Measurements from ENCODE around the gene ST8SIA5.

Gene ST8SIA5

GRCh38 chr18:46680784-46681695 is 75.8 kb downstream of the ST8SIA5 start:
- DNase-seq (ENCODE audit: low spot score), result no peak
- TF ChIP-seq, protein P1, sequence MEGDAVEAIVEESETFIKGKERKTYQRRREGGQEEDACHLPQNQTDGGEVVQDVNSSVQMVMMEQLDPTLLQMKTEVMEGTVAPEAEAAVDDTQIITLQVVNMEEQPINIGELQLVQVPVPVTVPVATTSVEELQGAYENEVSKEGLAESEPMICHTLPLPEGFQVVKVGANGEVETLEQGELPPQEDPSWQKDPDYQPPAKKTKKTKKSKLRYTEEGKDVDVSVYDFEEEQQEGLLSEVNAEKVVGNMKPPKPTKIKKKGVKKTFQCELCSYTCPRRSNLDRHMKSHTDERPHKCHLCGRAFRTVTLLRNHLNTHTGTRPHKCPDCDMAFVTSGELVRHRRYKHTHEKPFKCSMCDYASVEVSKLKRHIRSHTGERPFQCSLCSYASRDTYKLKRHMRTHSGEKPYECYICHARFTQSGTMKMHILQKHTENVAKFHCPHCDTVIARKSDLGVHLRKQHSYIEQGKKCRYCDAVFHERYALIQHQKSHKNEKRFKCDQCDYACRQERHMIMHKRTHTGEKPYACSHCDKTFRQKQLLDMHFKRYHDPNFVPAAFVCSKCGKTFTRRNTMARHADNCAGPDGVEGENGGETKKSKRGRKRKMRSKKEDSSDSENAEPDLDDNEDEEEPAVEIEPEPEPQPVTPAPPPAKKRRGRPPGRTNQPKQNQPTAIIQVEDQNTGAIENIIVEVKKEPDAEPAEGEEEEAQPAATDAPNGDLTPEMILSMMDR (IDR thresholded peaks at IDR 0.05; ENCODE audit: extremely low read depth, missing control alignments), result no peak

- TF ChIP-seq, protein P1 (IDR thresholded peaks at IDR 0.05; ENCODE audit: extremely low read depth, missing control alignments), result no peak
- DNase-seq (ENCODE audit: low spot score), result no peak
These were observed 76.8 kb downstream of the ST8SIA5 start for GRCh38 chr18:46679846-46680598.

DNA sequence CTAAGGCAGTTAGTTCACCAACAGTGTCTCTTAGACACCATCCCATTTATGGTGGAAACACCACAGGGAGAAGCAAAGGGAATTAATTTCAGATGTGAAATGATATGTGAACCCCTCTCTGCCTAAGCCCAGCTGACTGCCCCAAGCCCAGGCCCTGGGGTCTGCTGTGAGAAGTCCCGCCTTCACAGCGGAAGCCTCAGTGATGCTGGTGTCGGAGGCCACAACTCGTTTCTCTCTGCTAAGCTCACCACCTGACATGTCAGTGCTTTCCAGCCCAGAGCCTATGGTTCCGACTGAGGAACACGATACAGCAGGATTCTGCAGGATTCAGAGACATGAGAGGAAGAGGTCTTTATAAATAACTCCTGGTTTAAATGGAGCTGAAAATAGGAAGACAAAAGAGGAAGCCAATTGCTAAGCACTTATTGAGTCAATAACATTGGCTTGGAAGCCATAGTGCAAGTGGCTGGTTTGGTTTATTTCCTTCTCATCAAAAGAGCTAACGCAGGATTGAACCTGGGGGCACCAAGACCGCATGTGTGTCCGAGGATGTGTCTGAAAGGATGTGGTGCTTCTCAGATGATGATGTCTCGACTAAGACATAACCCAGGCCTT is 78.0 kb downstream of the ST8SIA5 start:
- no peak for DNase-seq (ENCODE audit: low spot score)

DNA sequence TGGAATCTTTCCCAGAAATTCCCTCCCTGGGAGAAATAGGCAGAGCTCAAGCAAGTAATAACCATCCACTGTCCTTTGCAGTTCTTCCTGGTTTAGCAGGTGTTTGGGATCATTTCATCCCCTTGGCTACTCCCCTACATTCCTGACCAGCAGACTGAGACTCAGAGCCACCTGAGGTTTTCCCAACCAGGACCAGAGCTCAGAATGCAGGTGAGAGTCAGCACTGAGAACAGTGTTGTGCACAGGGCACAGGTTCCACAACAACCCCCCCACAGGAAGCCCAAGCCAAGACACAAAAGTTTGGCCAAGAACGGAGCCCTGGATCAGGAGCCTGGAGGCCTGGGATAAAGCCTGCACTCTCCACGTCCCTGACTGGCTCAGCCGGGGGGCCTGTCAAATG is 78.8 kb downstream of the ST8SIA5 start:
- TF ChIP-seq, protein P1 (IDR thresholded peaks at IDR 0.05; ENCODE audit: extremely low read depth, missing control alignments), result no peak

More for the DNA sequence above, 78.0 kb downstream of the ST8SIA5 start:
- TF ChIP-seq, protein P1 (IDR thresholded peaks at IDR 0.05; ENCODE audit: extremely low read depth, missing control alignments), result no peak

GRCh38 chr18:46677611-46678010 is 79.2 kb downstream of the ST8SIA5 start:
- peak; percentile 33 for DNase-seq (ENCODE audit: low spot score)
- TF ChIP-seq, protein P1 (IDR thresholded peaks at IDR 0.05; ENCODE audit: extremely low read depth, missing control alignments), result no peak

More for the DNA sequence above, 78.8 kb downstream of the ST8SIA5 start:
- DNase-seq (ENCODE audit: low spot score), result no peak

GRCh38 chr18:46676182-46676835 is 80.5 kb downstream of the ST8SIA5 start:
- DNase-seq (ENCODE audit: low spot score), result no peak
- TF ChIP-seq, protein P1 (IDR thresholded peaks at IDR 0.05; ENCODE audit: extremely low read depth, missing control alignments), result no peak

Data from GM20000 (cell line).